GM12878 (cell line): ENCODE measurements around the gene TANC1. TPM values are rescaled to one million over a fixed set of nuclear protein-coding genes. Genes with fewer than 3 reads are reported as not detected.

Source experiments
- ATAC-seq: fragments of 200-7000 bp; cut with Tn5 transposase; 3 replicates; pipeline ENCODE4 v1.9.1; 2020; ENCODE audit warnings: mild to moderate bottlenecking, moderate library complexity
- BruUV-seq: library from RNA; stranded (reverse); fragments of 400-500 nt; replicated peaks from 2 replicates; lab custom pipeline; 2021; lab: Mats Ljungman, UMichigan
- CTCF ChIA-PET: fragments of 300-600 bp; sonication (Branson Sonifier 250); formaldehyde crosslinking; extraction: SDS; loops from one replicate; lab custom pipeline; 2021; ENCODE audit warnings: inconsistent platforms; lab: Yijun Ruan, JAX
- POLR2A ChIA-PET: fragments of 350-600 bp; formaldehyde crosslinking; extraction: SDS; loops from one replicate; lab custom pipeline; 2021; ENCODE audit warnings: inconsistent platforms; lab: Charles Lee
- RAD21 ChIA-PET: fragments of 300-600 bp; sonication (Branson Sonifier 250); formaldehyde crosslinking; loops from one replicate; lab custom pipeline; 2023; ENCODE audit warnings: antibody characterized with exemption; ENCODE audit not compliant: unreplicated experiment; lab: Charles Lee
- SMC1A ChIA-PET: fragments of 300-600 bp; sonication (Branson Sonifier 250); formaldehyde crosslinking; loops from one replicate; lab custom pipeline; 2023; ENCODE audit not compliant: unreplicated experiment, uncharacterized antibody; lab: Charles Lee
- DNase-seq: peaks from one replicate; pipeline ENCODE4 v3.0.0-alpha.2; 2011; ENCODE audit warnings: low read depth, low spot score
- FAIRE-seq: peaks from 3 replicates; lab custom pipeline; 2011; peaks lifted over from hg19 to GRCh38; lab: Jason Lieb, UNC
- H2AFZ ChIP-seq: 2 replicates; pipeline ENCODE4 v1.6.0; 2011; ENCODE audit warnings: low read depth, low read length, control low read depth; ENCODE audit not compliant: control insufficient read depth
- H3K27ac ChIP-seq: 2 replicates; pipeline ENCODE4 v1.5.1; 2011; ENCODE audit warnings: control low read depth; ENCODE audit not compliant: control insufficient read depth, insufficient read depth
- H3K27me3 ChIP-seq, 2 experiments: replicated peaks in 1 of 2; 2 replicates each; pipeline versions ENCODE4 v1.6.0 to v1.6.1; 2011; ENCODE audit warnings: low read length in 1 of 2; ENCODE audit not compliant: control insufficient read depth in 2 of 2, insufficient read depth in 2 of 2
- H3K36me3 ChIP-seq, 2 experiments: 2 replicates each; pipeline ENCODE4 v1.5.1; 2011; ENCODE audit warnings: low read length in 1 of 2; ENCODE audit not compliant: control insufficient read depth in 2 of 2, insufficient read depth in 2 of 2
- H3K4me1 ChIP-seq: 2 replicates; pipeline ENCODE4 v1.6.1; 2011; ENCODE audit warnings: mild to moderate bottlenecking, low read length, moderate library complexity, mixed read lengths; ENCODE audit not compliant: control insufficient read depth, insufficient read depth
- H3K4me2 ChIP-seq: 2 replicates; pipeline ENCODE4 v1.6.0; 2011; ENCODE audit warnings: control low read depth; ENCODE audit not compliant: control insufficient read depth, insufficient read depth
- H3K4me3 ChIP-seq: fragments of 200-600 bp; sonication (generic); 2 replicates; pipeline ENCODE4 v1.5.1; 2016
- H3K79me2 ChIP-seq: 2 replicates; pipeline ENCODE4 v1.6.0; 2011; ENCODE audit warnings: low read length; ENCODE audit not compliant: control insufficient read depth, insufficient read depth
- H3K9ac ChIP-seq: 2 replicates; pipeline ENCODE4 v1.8.0; 2011; ENCODE audit warnings: low read length, control low read depth, mixed read lengths; ENCODE audit not compliant: control insufficient read depth, insufficient read depth
- H3K9me3 ChIP-seq: replicated peaks from 3 replicates; pipeline ENCODE4 v1.5.1; 2011; ENCODE audit warnings: mild to moderate bottlenecking, low read length; ENCODE audit not compliant: control insufficient read depth, insufficient read depth
- H4K20me1 ChIP-seq: 2 replicates; pipeline ENCODE4 v1.6.0; 2011; ENCODE audit not compliant: control insufficient read depth, insufficient read depth
- BRCA1 ChIP-seq: IDR thresholded peaks from 2 replicates; pipeline ENCODE4 v1.6.1; 2011; ENCODE audit warnings: low read depth, low read length, improper control_type of control experiment
- CREM ChIP-seq: IDR thresholded peaks from 2 replicates; pipeline ENCODE4 v1.6.1; 2014; ENCODE audit warnings: antibody characterized with exemption, low read depth
- E2F4 ChIP-seq: IDR thresholded peaks from 2 replicates; pipeline ENCODE4 v1.6.1; 2012; ENCODE audit warnings: low read depth, low read length, improper control_type of control experiment
- EZH2 ChIP-seq: IDR thresholded peaks from 2 replicates; pipeline ENCODE4 v1.6.1; 2012; ENCODE audit warnings: low read depth, mild to moderate bottlenecking, control low read depth, inconsistent platforms, low read length, borderline replicate concordance; ENCODE audit not compliant: control insufficient read depth
- MYC ChIP-seq: IDR thresholded peaks from 2 replicates; pipeline ENCODE4 v1.6.1; 2011; ENCODE audit warnings: mild to moderate bottlenecking, low read length, moderate library complexity, inconsistent platforms; ENCODE audit not compliant: insufficient read depth, insufficient replicate concordance, insufficient read length, severe bottlenecking
- PAX8 ChIP-seq: fragments of 450-650 bp; IDR thresholded peaks from 2 replicates; pipeline ENCODE4 v1.6.1; 2017; ENCODE audit warnings: mild to moderate bottlenecking, moderate library complexity
- RAD51 ChIP-seq: fragments of 450-650 bp; IDR thresholded peaks from 2 replicates; pipeline ENCODE4 v1.6.1; 2016; ENCODE audit warnings: moderate library complexity, mild to moderate bottlenecking, inconsistent platforms
- RFX5 ChIP-seq: IDR thresholded peaks from 2 replicates; pipeline ENCODE4 v1.6.1; 2011; ENCODE audit warnings: low read depth, low read length, improper control_type of control experiment
- SMAD5 ChIP-seq: IDR thresholded peaks from 2 replicates; pipeline ENCODE4 v1.6.1; 2016; ENCODE audit warnings: antibody characterized with exemption, low read depth
- WGBS: methylation state at CpG from one replicate; pipeline ENCODE4 v1.1.6; 2016; ENCODE audit warnings: low lambda C conversion rate; ENCODE audit not compliant: insufficient replicate concordance, insufficient coverage; ENCODE audit errors: missing lambda C conversion rate; 5-methylcytosine and 5-hydroxymethylcytosine counted together
- in situ Hi-C: fragments of 300-500 bp; cut with MboI; formaldehyde crosslinking; loops from 9 replicates; pipeline ENCODE4 v1.14.3; 2018; ENCODE audit warnings: mixed read lengths
- intact Hi-C: fragments of 100-400 bp; cut with micrococcal nuclease; formaldehyde crosslinking; loops from one replicate; pipeline ENCODE4 v1.14.2; 2022; ENCODE audit not compliant: unreplicated experiment
- polyA plus RNA-seq, 11 experiments: library from polyadenylated mRNA; depleted of rRNA in 4 of 11; unstranded in 6 of 11; stranded (reverse) in 5 of 11; fragments of >200 nt; fragmentation: Nextera tagmentation in 4 of 11; fragmentation: Illumina TruSeq in 1 of 11; extraction: Ambion mirVana in 4 of 11; extraction: Trizol in 1 of 11; gene quantifications; 1 replicate in 1 of 11; 2 replicates in 10 of 11; pipeline versions ENCODE4 v1.2.1 to v1.2.3, GENCODE V29; 2011 to 2016; ENCODE audit warnings: inconsistent platforms in 2 of 11, missing spikeins in 2 of 11, low read depth in 1 of 11
- total RNA-seq, 4 experiments: library from RNA; depleted of rRNA in 3 of 4; stranded (reverse); fragments of >200 nt in 3 of 4; fragmentation: Illumina TruSeq in 1 of 4; extraction: Trizol in 1 of 4; gene quantifications; 2 replicates each; pipeline versions ENCODE4 v1.2.1 to v1.2.3, GENCODE V29; 2013 to 2021

The TANC1 gene
- total and polyA plus RNA-seq, 10 of the 15 experiments (the other 5 are each of a cell fraction or from before 2014, with no cell fraction given): 0.05 to 5.0 (median 0.34) TPM

DNA sequence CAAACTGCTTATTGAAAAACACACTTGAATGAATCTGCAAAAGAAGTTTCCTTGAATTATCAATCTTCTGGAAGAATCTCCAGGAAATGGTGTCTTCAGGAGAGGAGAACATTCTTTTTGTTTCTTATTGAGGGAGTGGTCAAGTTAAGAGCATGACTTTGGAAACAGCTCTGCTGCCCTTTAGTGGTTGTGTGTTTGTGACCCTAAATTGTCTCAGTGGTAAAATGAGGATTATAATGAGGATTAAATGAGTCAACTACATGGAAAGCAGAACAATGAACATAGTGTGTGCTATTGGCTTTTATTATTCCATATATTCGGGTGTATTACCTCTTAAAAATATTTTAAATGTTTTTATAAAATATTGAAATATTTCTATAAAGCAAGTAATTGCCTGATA lies 44.8 kb upstream of the TANC1 start:
- ChIA-PET POLR2A (interaction anchor here (0.6 kb wide), 1 partner anchor 338 kb away, joined by 3 read pairs; no protein-coding TSS in a partner anchor), CTCF (no interaction called here), SMC1A (no interaction called here), RAD21 (no interaction called here)
- FAIRE-seq (no peak), DNase-seq (no peak), ATAC-seq (no peak)
- Histone ChIP-seq H3K4me3 (no peak overlapping the region), H3K9ac (no peak overlapping the region), H3K4me2 (no peak overlapping the region), H3K27ac (no peak overlapping the region), H3K36me3 (no peaks in the 10 kb centered on the region), H2AFZ (no peak overlapping the region), H3K4me1 (no peaks in the 10 kb centered on the region), H3K27me3 (no peaks in the 10 kb centered on the region), H3K9me3 (no peaks in the 10 kb centered on the region), H4K20me1 (no peaks in the 10 kb centered on the region), H3K79me2 (no peaks in the 10 kb centered on the region)
- BruUV-seq: no TSS peak
- WGBS: 0% methylated on average over 1 of the region's 1 CpG
- TF ChIP-seq RFX5 (no peak), MYC (no peak), EZH2 (no peak), RAD51 (no peak), E2F4 (no peak)
- in situ Hi-C loops (no loop called here), intact Hi-C loops (no loop called here)

- peak; percentile 60 for ATAC-seq
- Histone ChIP-seq H3K4me1 (no peaks in the 10 kb centered on the region), H4K20me1 (no peaks in the 10 kb centered on the region), H3K36me3 (no peaks in the 10 kb centered on the region), H3K9me3 (no peaks in the 10 kb centered on the region; the same call in 2 of the 3 replicates), H3K4me2 (no peak overlapping the region; the same call in 1 of the 2 replicates), H3K9ac (no peak overlapping the region), H2AFZ (no peak overlapping the region), H3K27me3 (no peaks in the 10 kb centered on the region), H3K79me2 (no peaks in the 10 kb centered on the region), H3K27ac (no peak overlapping the region), H3K4me3 (no peak overlapping the region)
- no peak for FAIRE-seq
- in situ Hi-C loops (no loop called here), intact Hi-C loops (no loop called here)
- no peak for DNase-seq
- 0% methylated on average over 4 of the region's 8 CpGs for WGBS
- SMC1A ChIA-PET: interaction anchor here (1.0 kb wide), 1 partner anchor 12 kb away, joined by 3 read pairs; no protein-coding TSS in a partner anchor
- POLR2A ChIA-PET: no interaction called here
- no TSS peak for BruUV-seq
- CTCF ChIA-PET: interaction anchor here (1.3 kb wide), 1 partner anchor 192 kb away, joined by 6 read pairs; no protein-coding TSS in a partner anchor
- TF ChIP-seq CREM (no peak), BRCA1 (no peak), SMAD5 (no peak), PAX8 (no peak)
- RAD21 ChIA-PET: no interaction called here
Observed at GRCh38 chr2:158926478-158926948, 41.9 kb upstream of the TANC1 start.
